BJ (cell line): ENCODE results near the gene ZEB1. TPM values are rescaled to one million over a fixed set of nuclear protein-coding genes. Genes with fewer than 3 reads are reported as not detected.
"Not testable (repeated sequence)": the region's sequence is repeated elsewhere in the genome, so short reads cannot be mapped to it uniquely, and the experiment has no call there.

ENCODE experiments used
- CTCF ChIA-PET: fragments of 350-600 bp; formaldehyde crosslinking; extraction: SDS; loops from one replicate; lab custom pipeline; 2021; ENCODE audit warnings: antibody characterized with exemption, inconsistent platforms; lab: Yijun Ruan, JAX
- POLR2A ChIA-PET: fragments of 300-600 bp; sonication (Branson Sonifier 250); formaldehyde crosslinking; extraction: SDS; loops from one replicate; lab custom pipeline; 2021; ENCODE audit warnings: antibody characterized with exemption; lab: Charles Lee
- DNase-seq: peaks from one replicate; pipeline ENCODE4 v3.0.0-alpha.2; 2011; ENCODE audit warnings: low read depth
- H3K27me3 ChIP-seq: 2 replicates; pipeline ENCODE4 v1.6.0; 2011; ENCODE audit warnings: low read length; ENCODE audit not compliant: control insufficient read depth, insufficient read depth
- H3K36me3 ChIP-seq: 2 replicates; pipeline ENCODE4 v1.5.1; 2011; ENCODE audit warnings: low read length; ENCODE audit not compliant: control insufficient read depth, insufficient read depth
- H3K4me3 ChIP-seq: 2 replicates; pipeline ENCODE4 v1.5.1; 2011; ENCODE audit warnings: low read depth, mild to moderate bottlenecking, control low read depth, low read length
- CTCF ChIP-seq: IDR thresholded peaks from 2 replicates; pipeline ENCODE4 v1.5.1; 2011; ENCODE audit warnings: low read depth, mild to moderate bottlenecking, control low read depth, inconsistent platforms, low read length, moderate library complexity; ENCODE audit not compliant: insufficient read depth
- polyA plus RNA-seq: library from polyadenylated mRNA; depleted of rRNA; stranded (reverse); fragments of >200 nt; gene quantifications from 2 replicates; pipeline ENCODE4 v1.2.3, GENCODE V29; 2011

Gene ZEB1
- polyA plus RNA-seq, 1 experiment, result 22.3 TPM

GRCh38 chr10:31399171-31399570 is 80.2 kb downstream of the ZEB1 start:
- POLR2A ChIA-PET, result no interaction called here
- H3K36me3 ChIP-seq, result no peaks in the 10 kb centered on the region

GRCh38 chr10:31399631-31400030 is 80.6 kb downstream of the ZEB1 start:
- H3K4me3 ChIP-seq, result no peak overlapping the region
- ChIA-PET CTCF (interaction anchor here (0.5 kb wide), 1 partner anchor 28 kb away, joined by 3 read pairs; no protein-coding TSS in a partner anchor), POLR2A (no interaction called here)
- no peaks in the 10 kb centered on the region for H3K27me3 ChIP-seq
- DNase-seq, result no peak
- no peaks in the 10 kb centered on the region for H3K36me3 ChIP-seq
- no peak for TF ChIP-seq CTCF

More at GRCh38 chr10:31399171-31399570, 80.2 kb downstream of the ZEB1 start:
- H3K4me3 ChIP-seq, result no peak overlapping the region
- CTCF ChIA-PET, result no interaction called here
- no peak for DNase-seq
- no peaks in the 10 kb centered on the region for H3K27me3 ChIP-seq
- no peak for TF ChIP-seq CTCF

- H3K27me3 ChIP-seq, result no peaks in the 10 kb centered on the region
- CTCF ChIA-PET, result no interaction called here
- POLR2A ChIA-PET, result no interaction called here
- H3K4me3 ChIP-seq, result no peak overlapping the region
- no peak for DNase-seq
- TF ChIP-seq CTCF, result no peak
- no peaks in the 10 kb centered on the region for H3K36me3 ChIP-seq
These were observed 82.3 kb downstream of the ZEB1 start for GRCh38 chr10:31401287-31401686.

- POLR2A ChIA-PET, result no interaction called here
- CTCF ChIA-PET, result no interaction called here
- no peak for TF ChIP-seq CTCF
- Histone ChIP-seq H3K36me3 (no peaks in the 10 kb centered on the region), H3K4me3 (no peak overlapping the region), H3K27me3 (no peaks in the 10 kb centered on the region)
- DNase-seq, result no peak
These were observed 85.6 kb downstream of the ZEB1 start for GRCh38 chr10:31404640-31405039.

- CTCF ChIA-PET, POLR2A ChIA-PET, H3K36me3 ChIP-seq, H3K27me3 ChIP-seq, H3K4me3 ChIP-seq, DNase-seq: not testable (repeated sequence)
These were observed 86.8 kb downstream of the ZEB1 start for GRCh38 chr10:31405829-31406228.

- CTCF ChIA-PET, result not testable (repeated sequence)
These were observed 93.4 kb downstream of the ZEB1 start for GRCh38 chr10:31412397-31412796.

More at GRCh38 chr10:31412397-31412796, 93.4 kb downstream of the ZEB1 start:
- POLR2A ChIA-PET, H3K27me3 ChIP-seq, H3K4me3 ChIP-seq, H3K36me3 ChIP-seq, DNase-seq: not testable (repeated sequence)
